AML-193 (cell line): ENCODE measurements around the gene POLR2E.

Experiments used
- DNase-seq, 2 experiments: peaks; one replicate each; lab custom pipeline; 2025; lab: John Stamatoyannopoulos, UW

Gene POLR2E

GRCh38 chr19:1064661-1065605 lies 30.2 kb downstream of the POLR2E start:
- no peak for DNase-seq

- no peak for DNase-seq
These were observed 31.1 kb downstream of the POLR2E start for GRCh38 chr19:1063909-1064660.

GRCh38 chr19:1063030-1063908 lies 31.9 kb downstream of the POLR2E start:
- DNase-seq, result no peak

GRCh38 chr19:1062387-1063029 lies 32.7 kb downstream of the POLR2E start:
- DNase-seq, result no peak

GRCh38 chr19:1061987-1062386 lies 33.2 kb downstream of the POLR2E start:
- no peak for DNase-seq

GRCh38 chr19:1060689-1061088 lies 34.5 kb downstream of the POLR2E start:
- no peak for DNase-seq

- no peak for DNase-seq
These were observed 37.1 kb downstream of the POLR2E start for GRCh38 chr19:1058112-1058511.

- peak; percentile 44 to 49 for DNase-seq
These were observed 37.9 kb downstream of the POLR2E start for GRCh38 chr19:1057176-1057855.

GRCh38 chr19:1055886-1056620 lies 39.1 kb downstream of the POLR2E start:
- no peak for DNase-seq

- no peak for DNase-seq
These were observed 40.1 kb downstream of the POLR2E start for GRCh38 chr19:1055028-1055425.

GRCh38 chr19:1054102-1055027 lies 40.8 kb downstream of the POLR2E start:
- no peak for DNase-seq

GRCh38 chr19:1053176-1054101 lies 41.7 kb downstream of the POLR2E start:
- DNase-seq, result no peak

- no peak for DNase-seq
These were observed 42.7 kb downstream of the POLR2E start for GRCh38 chr19:1052349-1052975.

- no peak for DNase-seq
These were observed 43.4 kb downstream of the POLR2E start for GRCh38 chr19:1051791-1052190.

GRCh38 chr19:1050989-1051788 lies 44.0 kb downstream of the POLR2E start:
- DNase-seq, result no peak

GRCh38 chr19:1049800-1050199 lies 45.4 kb downstream of the POLR2E start:
- no peak for DNase-seq

- no peak for DNase-seq
These were observed 46.1 kb downstream of the POLR2E start for GRCh38 chr19:1049106-1049505.
